Stimulated activated CD8-positive, alpha-beta memory T cell treated with anti-CD3 and anti-CD28 coated beads, Interleukin-7, amount 100 ng/mL, for 1 hour (primary cell): ENCODE data around the gene APBB2.

Experiments
- DNase-seq, 2 donors: peaks; one replicate each; pipeline ENCODE4 v3.0.0-alpha.2; 2020; ENCODE audit warnings: low read depth in 2 of 2

The APBB2 gene

GRCh38 chr4:41214136-41214824 is at the start of gene APBB2:
TSS of gene APBB2 (minus strand) at chr4:41214542. CDS start at chr4:41033254, 181,288 bp downstream.
- no peak for DNase-seq

- DNase-seq, result no peak
Measured at GRCh38 chr4:41262198-41262597, 47.9 kb upstream of the APBB2 start.

GRCh38 chr4:41260116-41260733 is 45.9 kb upstream of the APBB2 start:
- no peak for DNase-seq

- DNase-seq, result no peak
Measured at GRCh38 chr4:41258783-41259182, 44.4 kb upstream of the APBB2 start.

GRCh38 chr4:41257906-41258305 is 43.6 kb upstream of the APBB2 start:
- DNase-seq, result no peak

GRCh38 chr4:41257257-41257901 is 43.0 kb upstream of the APBB2 start:
- DNase-seq, result no peak

GRCh38 chr4:41256740-41257256 is 42.5 kb upstream of the APBB2 start, which contains the start of gene UCHL1:
TSS of gene UCHL1 (plus strand) at chr4:41256928. CDS start at chr4:41256977, 49 bp downstream.
- no peak for DNase-seq

GRCh38 chr4:41256131-41256739 is 41.9 kb upstream of the APBB2 start:
- DNase-seq, result no peak

- no peak for DNase-seq
Measured at GRCh38 chr4:41245983-41246382, 31.6 kb upstream of the APBB2 start.

GRCh38 chr4:41241919-41242318 is 27.6 kb upstream of the APBB2 start:
- no peak for DNase-seq

GRCh38 chr4:41236508-41236907 is 22.2 kb upstream of the APBB2 start:
- no peak for DNase-seq

GRCh38 chr4:41236032-41236431 is 21.7 kb upstream of the APBB2 start:
- no peak for DNase-seq

- DNase-seq, result no peak
Measured at GRCh38 chr4:41232856-41233255, 18.5 kb upstream of the APBB2 start.

- DNase-seq, result no peak
Measured at GRCh38 chr4:41232406-41232805, 18.1 kb upstream of the APBB2 start.

GRCh38 chr4:41227902-41228301 is 13.6 kb upstream of the APBB2 start:
- DNase-seq, result no peak

- DNase-seq, result no peak
Measured at GRCh38 chr4:41221850-41222645, 7.7 kb upstream of the APBB2 start.

- no peak for DNase-seq
Measured at GRCh38 chr4:41219421-41219950, 5.1 kb upstream of the APBB2 start.

GRCh38 chr4:41218703-41219102 is 4.4 kb upstream of the APBB2 start:
- DNase-seq, result no peak

GRCh38 chr4:41217374-41217773 is 3.0 kb upstream of the APBB2 start:
- no peak for DNase-seq

GRCh38 chr4:41217020-41217333 is 2.6 kb upstream of the APBB2 start:
- no peak for DNase-seq

- no peak for DNase-seq
Measured at GRCh38 chr4:41216294-41217019, 2.1 kb upstream of the APBB2 start.
